GM12878 (cell line): ENCODE data around the gene MPEG1. TPM values are rescaled to one million over a fixed set of nuclear protein-coding genes. Genes with fewer than 3 reads are reported as not detected.

Source experiments
- ATAC-seq: fragments of 200-7000 bp; cut with Tn5 transposase; 3 replicates; pipeline ENCODE4 v1.9.1; 2020; ENCODE audit warnings: mild to moderate bottlenecking, moderate library complexity
- BruUV-seq: library from RNA; stranded (reverse); fragments of 400-500 nt; replicated peaks from 2 replicates; lab custom pipeline; 2021; lab: Mats Ljungman, UMichigan
- CTCF ChIA-PET: fragments of 300-600 bp; sonication (Branson Sonifier 250); formaldehyde crosslinking; extraction: SDS; loops from one replicate; lab custom pipeline; 2021; ENCODE audit warnings: inconsistent platforms; lab: Yijun Ruan, JAX
- POLR2A ChIA-PET: fragments of 350-600 bp; formaldehyde crosslinking; extraction: SDS; loops from one replicate; lab custom pipeline; 2021; ENCODE audit warnings: inconsistent platforms; lab: Charles Lee
- RAD21 ChIA-PET: fragments of 300-600 bp; sonication (Branson Sonifier 250); formaldehyde crosslinking; loops from one replicate; lab custom pipeline; 2023; ENCODE audit warnings: antibody characterized with exemption; ENCODE audit not compliant: unreplicated experiment; lab: Charles Lee
- SMC1A ChIA-PET: fragments of 300-600 bp; sonication (Branson Sonifier 250); formaldehyde crosslinking; loops from one replicate; lab custom pipeline; 2023; ENCODE audit not compliant: unreplicated experiment, uncharacterized antibody; lab: Charles Lee
- DNase-seq: peaks from one replicate; pipeline ENCODE4 v3.0.0-alpha.2; 2011; ENCODE audit warnings: low read depth, low spot score
- FAIRE-seq: peaks from 3 replicates; lab custom pipeline; 2011; peaks lifted over from hg19 to GRCh38; lab: Jason Lieb, UNC
- H2AFZ ChIP-seq: 2 replicates; pipeline ENCODE4 v1.6.0; 2011; ENCODE audit warnings: low read depth, low read length, control low read depth; ENCODE audit not compliant: control insufficient read depth
- H3K27ac ChIP-seq: 2 replicates; pipeline ENCODE4 v1.5.1; 2011; ENCODE audit warnings: control low read depth; ENCODE audit not compliant: control insufficient read depth, insufficient read depth
- H3K27me3 ChIP-seq, 2 experiments: replicated peaks in 1 of 2; 2 replicates each; pipeline versions ENCODE4 v1.6.0 to v1.6.1; 2011; ENCODE audit warnings: low read length in 1 of 2; ENCODE audit not compliant: control insufficient read depth in 2 of 2, insufficient read depth in 2 of 2
- H3K36me3 ChIP-seq, 2 experiments: 2 replicates each; pipeline ENCODE4 v1.5.1; 2011; ENCODE audit warnings: low read length in 1 of 2; ENCODE audit not compliant: control insufficient read depth in 2 of 2, insufficient read depth in 2 of 2
- H3K4me1 ChIP-seq: 2 replicates; pipeline ENCODE4 v1.6.1; 2011; ENCODE audit warnings: mild to moderate bottlenecking, low read length, moderate library complexity, mixed read lengths; ENCODE audit not compliant: control insufficient read depth, insufficient read depth
- H3K4me2 ChIP-seq: 2 replicates; pipeline ENCODE4 v1.6.0; 2011; ENCODE audit warnings: control low read depth; ENCODE audit not compliant: control insufficient read depth, insufficient read depth
- H3K4me3 ChIP-seq: fragments of 200-600 bp; sonication (generic); 2 replicates; pipeline ENCODE4 v1.5.1; 2016
- H3K79me2 ChIP-seq: 2 replicates; pipeline ENCODE4 v1.6.0; 2011; ENCODE audit warnings: low read length; ENCODE audit not compliant: control insufficient read depth, insufficient read depth
- H3K9ac ChIP-seq: 2 replicates; pipeline ENCODE4 v1.8.0; 2011; ENCODE audit warnings: low read length, control low read depth, mixed read lengths; ENCODE audit not compliant: control insufficient read depth, insufficient read depth
- H3K9me3 ChIP-seq: replicated peaks from 3 replicates; pipeline ENCODE4 v1.5.1; 2011; ENCODE audit warnings: mild to moderate bottlenecking, low read length; ENCODE audit not compliant: control insufficient read depth, insufficient read depth
- H4K20me1 ChIP-seq: 2 replicates; pipeline ENCODE4 v1.6.0; 2011; ENCODE audit not compliant: control insufficient read depth, insufficient read depth
- ATF7 ChIP-seq: fragments of 450-650 bp; IDR thresholded peaks from 2 replicates; pipeline ENCODE4 v1.6.1; 2016; ENCODE audit warnings: low read depth, mild to moderate bottlenecking
- GATAD2B ChIP-seq: fragments of 450-650 bp; conservative IDR thresholded peaks from 2 replicates; pipeline ENCODE4 v1.6.1; 2017; ENCODE audit warnings: low read depth, mild to moderate bottlenecking, moderate library complexity
- HDAC6 ChIP-seq: fragments of 200-600 bp; sonication (generic); IDR thresholded peaks from one replicate; pipeline ENCODE4 v1.8.0; 2017; ENCODE audit warnings: antibody characterized with exemption; ENCODE audit not compliant: unreplicated experiment
- POLR2A ChIP-seq: IDR thresholded peaks from 2 replicates; pipeline ENCODE4 v1.6.1; 2011; ENCODE audit warnings: low read depth, mild to moderate bottlenecking, low read length
- ZNF207 ChIP-seq: fragments of 450-650 bp; IDR thresholded peaks from 2 replicates; pipeline ENCODE4 v1.6.1; 2014; ENCODE audit warnings: antibody characterized with exemption, mild to moderate bottlenecking, borderline replicate concordance
- WGBS: methylation state at CpG from one replicate; pipeline ENCODE4 v1.1.6; 2016; ENCODE audit warnings: low lambda C conversion rate; ENCODE audit not compliant: insufficient replicate concordance, insufficient coverage; ENCODE audit errors: missing lambda C conversion rate; 5-methylcytosine and 5-hydroxymethylcytosine counted together
- in situ Hi-C: fragments of 300-500 bp; cut with MboI; formaldehyde crosslinking; loops from 9 replicates; pipeline ENCODE4 v1.14.3; 2018; ENCODE audit warnings: mixed read lengths
- intact Hi-C: fragments of 100-400 bp; cut with micrococcal nuclease; formaldehyde crosslinking; loops from one replicate; pipeline ENCODE4 v1.14.2; 2022; ENCODE audit not compliant: unreplicated experiment
- polyA plus RNA-seq, 11 experiments: library from polyadenylated mRNA; depleted of rRNA in 4 of 11; unstranded in 6 of 11; stranded (reverse) in 5 of 11; fragments of >200 nt; fragmentation: Nextera tagmentation in 4 of 11; fragmentation: Illumina TruSeq in 1 of 11; extraction: Ambion mirVana in 4 of 11; extraction: Trizol in 1 of 11; gene quantifications; 1 replicate in 1 of 11; 2 replicates in 10 of 11; pipeline versions ENCODE4 v1.2.1 to v1.2.3, GENCODE V29; 2011 to 2016; ENCODE audit warnings: inconsistent platforms in 2 of 11, missing spikeins in 2 of 11, low read depth in 1 of 11
- total RNA-seq, 4 experiments: library from RNA; depleted of rRNA in 3 of 4; stranded (reverse); fragments of >200 nt in 3 of 4; fragmentation: Illumina TruSeq in 1 of 4; extraction: Trizol in 1 of 4; gene quantifications; 2 replicates each; pipeline versions ENCODE4 v1.2.1 to v1.2.3, GENCODE V29; 2013 to 2021
- TF ChIP-seq, protein P1 (sequence below): fragments of 450-650 bp; IDR thresholded peaks from 2 replicates; pipeline ENCODE4 v1.6.1; 2018; ENCODE audit warnings: borderline replicate concordance, mild to moderate bottlenecking; ENCODE audit not compliant: partially characterized antibody
- TF ChIP-seq, protein P2 (sequence below): fragments of 150-350 bp; IDR thresholded peaks from 2 replicates; pipeline ENCODE4 v1.6.1; 2016; ENCODE audit warnings: low read depth, low read length
- TF ChIP-seq, protein P3 (sequence below): fragments of 450-650 bp; IDR thresholded peaks from 2 replicates; pipeline ENCODE4 v1.6.1; 2017; ENCODE audit warnings: mild to moderate bottlenecking, moderate library complexity
- TF ChIP-seq, protein P4 (sequence below): IDR thresholded peaks from 2 replicates; pipeline ENCODE4 v1.6.1; 2011; ENCODE audit warnings: borderline replicate concordance, low read depth, mild to moderate bottlenecking, moderate library complexity, mixed read lengths, low read length; ENCODE audit not compliant: insufficient read depth; ENCODE audit errors: extremely low read length
- TF ChIP-seq, protein P5 (sequence below): IDR thresholded peaks from 2 replicates; pipeline ENCODE4 v1.6.1; 2011; ENCODE audit warnings: low read depth, mild to moderate bottlenecking, low read length, moderate library complexity, borderline replicate concordance; ENCODE audit errors: extremely low read depth

Gene MPEG1
- total and polyA plus RNA-seq, 10 of the 15 experiments (the other 5 are each of a cell fraction or from before 2014, with no cell fraction given), result 1.3 to 15.6 (median 11.7) TPM; not detected in 1

DNA sequence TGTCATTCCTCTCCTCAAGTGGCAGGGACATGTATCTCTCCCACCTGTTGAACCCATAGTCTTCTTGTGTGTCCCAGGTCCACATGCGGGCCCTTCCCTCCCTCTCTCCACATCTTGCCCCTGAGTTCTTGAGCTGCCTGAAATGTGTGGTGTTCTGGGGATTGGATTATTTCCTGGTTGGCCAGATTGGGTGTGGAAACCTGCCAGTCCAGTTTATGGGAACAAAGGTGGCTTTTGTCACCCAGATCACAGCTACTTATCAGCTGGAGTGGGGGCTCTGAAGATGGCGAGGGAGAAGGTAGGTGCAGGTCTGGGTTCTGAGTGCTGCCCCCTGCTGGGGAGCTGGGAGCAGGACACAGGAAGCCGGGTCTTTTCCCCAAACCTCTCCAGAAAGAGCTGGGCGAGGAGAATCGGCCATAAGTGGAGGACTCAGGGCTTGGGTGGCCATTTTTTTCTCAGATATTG is 26.6 kb downstream of the MPEG1 start:
- ChIA-PET CTCF (interaction anchor here (0.6 to 33.5 kb wide), 34 partner anchors 6 to 442 kb away, joined by 3 to 1180 read pairs (median 4); partner anchors contain the start of genes DTX4, MPEG1 and OR5A1), SMC1A (interaction anchor here (0.6 to 6.6 kb wide), 14 partner anchors 12 to 244 kb away, joined by 3 to 123 read pairs (median 4); partner anchors contain the start of genes DTX4 and MPEG1), RAD21 (interaction anchor here (0.7 to 3.7 kb wide), 12 partner anchors 12 to 245 kb away, joined by 3 to 78 read pairs (median 4); partner anchors contain the start of genes DTX4 and MPEG1), POLR2A (interaction anchor here (1.0 to 3.9 kb wide), 4 partner anchors 12 to 41 kb away, joined by 3 to 32 read pairs (median 9); partner anchors contain the start of gene DTX4)
- intact Hi-C loops, result loop anchor here (1.0 kb wide), 2 partner anchors 12 to 13 kb away; no protein-coding TSS in a partner anchor
- no peaks in the 10 kb centered on the region for H4K20me1 ChIP-seq
- in situ Hi-C loops, result loop anchor here (25.0 kb wide), 1 partner anchor 1576 kb away; the partner anchor contains the start of gene MS4A15
- peaks cover 18 to 30% of the 10 kb centered on the region in 2 experiments; a peak in 3 of 4 replicates for H3K36me3 ChIP-seq
- H2AFZ ChIP-seq, result no peak overlapping the region; the same call in 1 of the 2 replicates
- no TSS peak for BruUV-seq
- no peak for DNase-seq
- ATAC-seq, result peak; percentile 88
- H3K27me3 ChIP-seq, result no peaks in the 10 kb centered on the region
- no peak overlapping the region for H3K27ac ChIP-seq
- peaks cover 10% of the 10 kb centered on the region for H3K4me1 ChIP-seq
- H3K4me3 ChIP-seq, result no peak overlapping the region
- no peak overlapping the region for H3K9ac ChIP-seq
- no peak for FAIRE-seq
- WGBS, result 53% methylated on average over 5 of the region's 5 CpGs
- no peak overlapping the region; the same call in none of the 2 replicates for H3K4me2 ChIP-seq
- H3K9me3 ChIP-seq, result no peaks in the 10 kb centered on the region
- peaks cover 14% of the 10 kb centered on the region for H3K79me2 ChIP-seq
- TF ChIP-seq ATF7 (no peak), HDAC6 (no peak), ZNF207 (no peak), POLR2A (no peak), GATAD2B (no peak)
- TF ChIP-seq, protein P1, sequence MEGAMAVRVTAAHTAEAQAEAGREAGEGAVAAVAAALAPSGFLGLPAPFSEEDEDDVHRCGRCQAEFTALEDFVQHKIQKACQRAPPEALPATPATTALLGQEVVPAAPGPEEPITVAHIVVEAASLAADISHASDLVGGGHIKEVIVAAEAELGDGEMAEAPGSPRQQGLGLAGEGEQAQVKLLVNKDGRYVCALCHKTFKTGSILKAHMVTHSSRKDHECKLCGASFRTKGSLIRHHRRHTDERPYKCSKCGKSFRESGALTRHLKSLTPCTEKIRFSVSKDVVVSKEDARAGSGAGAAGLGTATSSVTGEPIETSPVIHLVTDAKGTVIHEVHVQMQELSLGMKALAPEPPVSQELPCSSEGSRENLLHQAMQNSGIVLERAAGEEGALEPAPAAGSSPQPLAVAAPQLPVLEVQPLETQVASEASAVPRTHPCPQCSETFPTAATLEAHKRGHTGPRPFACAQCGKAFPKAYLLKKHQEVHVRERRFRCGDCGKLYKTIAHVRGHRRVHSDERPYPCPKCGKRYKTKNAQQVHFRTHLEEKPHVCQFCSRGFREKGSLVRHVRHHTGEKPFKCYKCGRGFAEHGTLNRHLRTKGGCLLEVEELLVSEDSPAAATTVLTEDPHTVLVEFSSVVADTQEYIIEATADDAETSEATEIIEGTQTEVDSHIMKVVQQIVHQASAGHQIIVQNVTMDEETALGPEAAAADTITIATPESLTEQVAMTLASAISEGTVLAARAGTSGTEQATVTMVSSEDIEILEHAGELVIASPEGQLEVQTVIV, result no peak
- TF ChIP-seq, protein P2, sequence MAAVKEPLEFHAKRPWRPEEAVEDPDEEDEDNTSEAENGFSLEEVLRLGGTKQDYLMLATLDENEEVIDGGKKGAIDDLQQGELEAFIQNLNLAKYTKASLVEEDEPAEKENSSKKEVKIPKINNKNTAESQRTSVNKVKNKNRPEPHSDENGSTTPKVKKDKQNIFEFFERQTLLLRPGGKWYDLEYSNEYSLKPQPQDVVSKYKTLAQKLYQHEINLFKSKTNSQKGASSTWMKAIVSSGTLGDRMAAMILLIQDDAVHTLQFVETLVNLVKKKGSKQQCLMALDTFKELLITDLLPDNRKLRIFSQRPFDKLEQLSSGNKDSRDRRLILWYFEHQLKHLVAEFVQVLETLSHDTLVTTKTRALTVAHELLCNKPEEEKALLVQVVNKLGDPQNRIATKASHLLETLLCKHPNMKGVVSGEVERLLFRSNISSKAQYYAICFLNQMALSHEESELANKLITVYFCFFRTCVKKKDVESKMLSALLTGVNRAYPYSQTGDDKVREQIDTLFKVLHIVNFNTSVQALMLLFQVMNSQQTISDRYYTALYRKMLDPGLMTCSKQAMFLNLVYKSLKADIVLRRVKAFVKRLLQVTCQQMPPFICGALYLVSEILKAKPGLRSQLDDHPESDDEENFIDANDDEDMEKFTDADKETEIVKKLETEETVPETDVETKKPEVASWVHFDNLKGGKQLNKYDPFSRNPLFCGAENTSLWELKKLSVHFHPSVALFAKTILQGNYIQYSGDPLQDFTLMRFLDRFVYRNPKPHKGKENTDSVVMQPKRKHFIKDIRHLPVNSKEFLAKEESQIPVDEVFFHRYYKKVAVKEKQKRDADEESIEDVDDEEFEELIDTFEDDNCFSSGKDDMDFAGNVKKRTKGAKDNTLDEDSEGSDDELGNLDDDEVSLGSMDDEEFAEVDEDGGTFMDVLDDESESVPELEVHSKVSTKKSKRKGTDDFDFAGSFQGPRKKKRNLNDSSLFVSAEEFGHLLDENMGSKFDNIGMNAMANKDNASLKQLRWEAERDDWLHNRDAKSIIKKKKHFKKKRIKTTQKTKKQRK, result no peak
- TF ChIP-seq, protein P3, sequence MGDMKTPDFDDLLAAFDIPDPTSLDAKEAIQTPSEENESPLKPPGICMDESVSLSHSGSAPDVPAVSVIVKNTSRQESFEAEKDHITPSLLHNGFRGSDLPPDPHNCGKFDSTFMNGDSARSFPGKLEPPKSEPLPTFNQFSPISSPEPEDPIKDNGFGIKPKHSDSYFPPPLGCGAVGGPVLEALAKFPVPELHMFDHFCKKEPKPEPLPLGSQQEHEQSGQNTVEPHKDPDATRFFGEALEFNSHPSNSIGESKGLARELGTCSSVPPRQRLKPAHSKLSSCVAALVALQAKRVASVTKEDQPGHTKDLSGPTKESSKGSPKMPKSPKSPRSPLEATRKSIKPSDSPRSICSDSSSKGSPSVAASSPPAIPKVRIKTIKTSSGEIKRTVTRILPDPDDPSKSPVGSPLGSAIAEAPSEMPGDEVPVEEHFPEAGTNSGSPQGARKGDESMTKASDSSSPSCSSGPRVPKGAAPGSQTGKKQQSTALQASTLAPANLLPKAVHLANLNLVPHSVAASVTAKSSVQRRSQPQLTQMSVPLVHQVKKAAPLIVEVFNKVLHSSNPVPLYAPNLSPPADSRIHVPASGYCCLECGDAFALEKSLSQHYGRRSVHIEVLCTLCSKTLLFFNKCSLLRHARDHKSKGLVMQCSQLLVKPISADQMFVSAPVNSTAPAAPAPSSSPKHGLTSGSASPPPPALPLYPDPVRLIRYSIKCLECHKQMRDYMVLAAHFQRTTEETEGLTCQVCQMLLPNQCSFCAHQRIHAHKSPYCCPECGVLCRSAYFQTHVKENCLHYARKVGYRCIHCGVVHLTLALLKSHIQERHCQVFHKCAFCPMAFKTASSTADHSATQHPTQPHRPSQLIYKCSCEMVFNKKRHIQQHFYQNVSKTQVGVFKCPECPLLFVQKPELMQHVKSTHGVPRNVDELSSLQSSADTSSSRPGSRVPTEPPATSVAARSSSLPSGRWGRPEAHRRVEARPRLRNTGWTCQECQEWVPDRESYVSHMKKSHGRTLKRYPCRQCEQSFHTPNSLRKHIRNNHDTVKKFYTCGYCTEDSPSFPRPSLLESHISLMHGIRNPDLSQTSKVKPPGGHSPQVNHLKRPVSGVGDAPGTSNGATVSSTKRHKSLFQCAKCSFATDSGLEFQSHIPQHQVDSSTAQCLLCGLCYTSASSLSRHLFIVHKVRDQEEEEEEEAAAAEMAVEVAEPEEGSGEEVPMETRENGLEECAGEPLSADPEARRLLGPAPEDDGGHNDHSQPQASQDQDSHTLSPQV, result no peak
- TF ChIP-seq, protein P4, sequence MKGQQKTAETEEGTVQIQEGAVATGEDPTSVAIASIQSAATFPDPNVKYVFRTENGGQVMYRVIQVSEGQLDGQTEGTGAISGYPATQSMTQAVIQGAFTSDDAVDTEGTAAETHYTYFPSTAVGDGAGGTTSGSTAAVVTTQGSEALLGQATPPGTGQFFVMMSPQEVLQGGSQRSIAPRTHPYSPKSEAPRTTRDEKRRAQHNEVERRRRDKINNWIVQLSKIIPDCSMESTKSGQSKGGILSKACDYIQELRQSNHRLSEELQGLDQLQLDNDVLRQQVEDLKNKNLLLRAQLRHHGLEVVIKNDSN, result no peak
- TF ChIP-seq, protein P5, sequence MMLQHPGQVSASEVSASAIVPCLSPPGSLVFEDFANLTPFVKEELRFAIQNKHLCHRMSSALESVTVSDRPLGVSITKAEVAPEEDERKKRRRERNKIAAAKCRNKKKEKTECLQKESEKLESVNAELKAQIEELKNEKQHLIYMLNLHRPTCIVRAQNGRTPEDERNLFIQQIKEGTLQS, result no peak
